IPS-18c (cell line): ENCODE measurements around the gene TRIAP1.

ENCODE experiments used
- H3K4me3 ChIP-seq: 2 replicates; pipeline ENCODE4 v1.7.0; 2013; ENCODE audit warnings: low read depth, mild to moderate bottlenecking, low read length, moderate library complexity; ENCODE audit not compliant: insufficient read depth
- H3K9me3 ChIP-seq: one replicate; pipeline ENCODE4 v1.6.1; 2013; ENCODE audit warnings: mild to moderate bottlenecking, low read length, moderate library complexity; ENCODE audit not compliant: control insufficient read depth, insufficient read depth

TRIAP1 gene

DNA sequence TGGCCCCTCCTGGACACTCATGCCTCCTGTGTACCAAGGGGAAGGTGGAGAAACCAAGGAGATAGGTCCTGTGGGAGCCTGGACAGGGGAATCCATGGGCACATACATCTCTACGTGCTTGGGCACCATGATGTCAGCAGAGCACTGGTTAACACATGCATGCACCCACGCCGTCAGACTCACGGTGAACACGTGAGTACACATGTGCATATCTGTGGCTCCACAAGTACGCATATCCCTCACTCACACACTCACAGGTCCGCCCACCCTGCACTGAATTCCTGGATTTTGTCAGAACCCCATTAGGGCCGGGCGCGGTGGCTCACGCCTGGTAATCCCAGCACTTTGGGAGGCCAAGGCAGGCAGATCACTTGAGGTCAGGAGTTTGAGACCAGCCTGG, 37.4 kb downstream of the TRIAP1 start:
- H3K9me3 ChIP-seq, result no peaks in the 10 kb centered on the region
- H3K4me3 ChIP-seq, result no peak overlapping the region

DNA sequence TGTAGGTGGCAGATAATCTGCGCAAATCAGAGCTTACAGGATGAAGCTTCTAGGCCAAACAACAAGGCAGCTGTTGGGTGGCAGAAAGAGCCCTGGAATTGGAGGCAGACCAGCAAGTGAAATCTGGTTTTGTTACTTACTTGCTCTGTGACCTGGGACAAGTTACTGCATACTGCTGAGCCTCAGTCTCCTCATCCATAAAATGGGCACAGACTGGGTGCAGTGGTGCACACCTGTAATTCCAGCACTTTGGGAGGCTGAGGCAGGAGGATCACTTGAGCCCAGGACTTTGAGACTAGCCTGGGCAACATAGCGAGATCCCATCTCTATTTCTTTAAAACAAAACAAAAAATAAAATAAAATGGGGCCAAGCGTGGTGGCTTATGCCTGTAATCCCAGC, 39.6 kb downstream of the TRIAP1 start:
- Histone ChIP-seq H3K4me3 (no peak overlapping the region), H3K9me3 (no peaks in the 10 kb centered on the region)

- H3K4me3 ChIP-seq, result no peak overlapping the region
- no peaks in the 10 kb centered on the region for H3K9me3 ChIP-seq
Observed at GRCh38 chr12:120406069-120406468, 40.1 kb downstream of the TRIAP1 start.

- Histone ChIP-seq H3K9me3 (no peaks in the 10 kb centered on the region), H3K4me3 (no peak overlapping the region)
Observed at GRCh38 chr12:120404271-120404670, 41.9 kb downstream of the TRIAP1 start.

DNA sequence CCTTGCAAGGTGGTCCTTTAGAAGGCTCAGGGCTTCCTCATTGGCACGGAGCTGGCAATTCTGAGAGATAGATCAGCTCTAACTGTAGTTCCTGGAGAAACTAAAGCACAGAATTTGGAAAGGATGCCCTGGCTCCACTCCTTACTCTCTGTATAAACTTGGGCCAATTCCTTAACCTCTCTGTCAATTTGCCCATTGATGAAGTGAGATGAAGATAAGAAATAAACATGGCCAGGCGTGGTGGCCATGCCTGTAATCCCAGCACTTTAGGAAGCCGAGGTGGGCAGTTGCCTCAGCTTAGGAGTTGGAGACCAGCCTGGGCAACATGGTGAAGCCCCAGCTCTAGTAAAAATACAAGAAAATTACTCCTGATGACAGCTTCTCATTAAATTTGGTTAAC, 42.3 kb downstream of the TRIAP1 start:
- no peaks in the 10 kb centered on the region for H3K9me3 ChIP-seq
- no peak overlapping the region for H3K4me3 ChIP-seq

DNA sequence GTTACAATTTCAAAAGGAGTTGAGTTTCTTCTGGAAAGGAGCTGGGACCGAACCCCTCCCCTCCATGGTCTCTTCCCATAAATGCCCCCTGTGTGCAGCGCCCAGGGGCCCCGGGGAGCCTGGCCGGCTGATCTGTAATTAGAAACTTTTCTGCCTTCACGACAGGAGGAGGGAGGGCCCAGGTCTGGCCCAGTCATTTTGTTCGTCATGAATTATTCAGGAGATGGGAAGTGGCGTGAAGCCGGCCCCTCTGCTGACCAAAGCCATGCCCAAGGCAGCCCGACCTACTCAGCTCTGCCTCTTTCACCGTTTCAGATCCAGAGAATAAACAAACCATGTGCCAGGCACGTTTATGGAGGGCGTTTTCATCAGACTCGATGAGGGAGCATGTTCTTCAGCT, 44.0 kb downstream of the TRIAP1 start:
- no peak overlapping the region for H3K4me3 ChIP-seq
- peaks cover 2% of the 10 kb centered on the region for H3K9me3 ChIP-seq

DNA sequence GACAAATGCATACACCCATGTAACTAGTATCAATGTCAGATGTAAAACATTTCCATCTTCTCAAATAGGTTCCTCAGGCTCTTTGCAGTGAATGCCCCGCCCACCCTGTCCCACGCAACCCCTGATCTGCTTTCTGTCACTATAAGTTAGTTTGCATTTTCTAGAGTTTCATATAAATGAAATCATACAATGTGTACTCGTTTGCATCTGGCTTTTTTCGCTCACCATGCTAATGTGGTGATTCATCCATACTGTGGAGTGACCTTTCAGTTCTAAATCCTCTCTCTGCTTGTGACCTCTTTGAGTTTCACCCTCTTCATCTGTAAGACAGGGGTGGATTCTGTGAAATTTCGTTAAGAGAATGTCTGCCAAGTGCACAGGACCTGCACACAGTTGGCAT, 46.7 kb downstream of the TRIAP1 start:
- H3K4me3 ChIP-seq, result no peak overlapping the region
- H3K9me3 ChIP-seq, result peaks cover 2% of the 10 kb centered on the region

GRCh38 chr12:120397824-120398540, 48.2 kb downstream of the TRIAP1 start:
- Histone ChIP-seq H3K4me3 (no peak overlapping the region), H3K9me3 (peaks cover 2% of the 10 kb centered on the region)

GRCh38 chr12:120394483-120395367, 51.5 kb downstream of the TRIAP1 start:
- H3K4me3 ChIP-seq, result no peak overlapping the region
- peaks cover 2% of the 10 kb centered on the region for H3K9me3 ChIP-seq
